ENCODE measurements around the gene SLC44A4.
A peak's percentile ranks its signal among the peaks of the same experiment; 100 is the strongest.
"Not testable (repeated sequence)": the region's sequence is repeated elsewhere in the genome, so short reads cannot be mapped to it uniquely, and the experiment has no call there.

Gene SLC44A4

GRCh38 chr6:31870385-31870921 lies 8.3 kb downstream of the SLC44A4 start:
- Histone ChIP-seq H3K9me3 (ENCODE audit: control insufficient read depth, insufficient read depth, low read length) (no peaks in the 10 kb centered on the region), H3K36me3 (ENCODE audit: control insufficient read depth, insufficient read depth, low read length) (no peaks in the 10 kb centered on the region), H3K27ac (ENCODE audit: low read length) (no peak overlapping the region), H3K27me3 (ENCODE audit: control insufficient read depth, insufficient read depth, low read length) (no peaks in the 10 kb centered on the region), H3K4me3 (ENCODE audit: low read length) (no peak overlapping the region), H3K4me1 (ENCODE audit: control insufficient read depth, insufficient read depth, low read length) (no peaks in the 10 kb centered on the region; the same call in 1 of the 2 replicates)
- WGBS (ENCODE audit: insufficient coverage, insufficient read length): no CpG with 5 or more reads among the region's 16 CpGs
- DNase-seq (ENCODE audit: low read depth, low spot score): no peak

- H3K36me3 ChIP-seq (ENCODE audit: control insufficient read depth, insufficient read depth, low read length): no peaks in the 10 kb centered on the region
- peaks cover 2% of the 10 kb centered on the region for H3K4me1 ChIP-seq (ENCODE audit: control insufficient read depth, insufficient read depth, low read length)
- H3K27me3 ChIP-seq (ENCODE audit: control insufficient read depth, insufficient read depth, low read length): no peaks in the 10 kb centered on the region
- no peaks in the 10 kb centered on the region for H3K9me3 ChIP-seq (ENCODE audit: control insufficient read depth, insufficient read depth, low read length)
- no peak overlapping the region for H3K4me3 ChIP-seq (ENCODE audit: low read length)
- H3K27ac ChIP-seq (ENCODE audit: low read length): no peak overlapping the region
- no CpG with 5 or more reads among the region's 8 CpGs for WGBS (ENCODE audit: insufficient coverage, insufficient read length)
- DNase-seq (ENCODE audit: low read depth, low spot score): no peak
Measured at GRCh38 chr6:31869343-31869742, 9.5 kb downstream of the SLC44A4 start.

- not testable (repeated sequence) for H3K36me3 ChIP-seq (ENCODE audit: control insufficient read depth, insufficient read depth, low read length); H3K9me3 ChIP-seq (ENCODE audit: control insufficient read depth, insufficient read depth, low read length); H3K4me3 ChIP-seq (ENCODE audit: low read length); H3K27me3 ChIP-seq (ENCODE audit: control insufficient read depth, insufficient read depth, low read length); H3K27ac ChIP-seq (ENCODE audit: low read length); H3K4me1 ChIP-seq (ENCODE audit: control insufficient read depth, insufficient read depth, low read length); DNase-seq (ENCODE audit: low read depth, low spot score)
- no CpG with 5 or more reads among the region's 1 CpG for WGBS (ENCODE audit: insufficient coverage, insufficient read length)
Measured at GRCh38 chr6:31868658-31868971, 10.2 kb downstream of the SLC44A4 start.

- Histone ChIP-seq H3K27ac (ENCODE audit: low read length) (no peak overlapping the region), H3K4me3 (ENCODE audit: low read length) (no peak overlapping the region), H3K36me3 (ENCODE audit: control insufficient read depth, insufficient read depth, low read length) (no peaks in the 10 kb centered on the region), H3K9me3 (ENCODE audit: control insufficient read depth, insufficient read depth, low read length) (no peaks in the 10 kb centered on the region), H3K27me3 (ENCODE audit: control insufficient read depth, insufficient read depth, low read length) (no peaks in the 10 kb centered on the region), H3K4me1 (ENCODE audit: control insufficient read depth, insufficient read depth, low read length) (peaks cover 4% of the 10 kb centered on the region)
- no CpG with 5 or more reads among the region's 21 CpGs for whole genome bisulfite sequencing (ENCODE audit: insufficient coverage, insufficient read length)
- DNase-seq (ENCODE audit: low read depth, low spot score): no peak
Measured at GRCh38 chr6:31865205-31866118, 13.3 kb downstream of the SLC44A4 start.

- WGBS (ENCODE audit: insufficient coverage, insufficient read length): no CpG with 5 or more reads among the region's 8 CpGs
- DNase-seq (ENCODE audit: low read depth, low spot score): no peak
- Histone ChIP-seq H3K9me3 (ENCODE audit: control insufficient read depth, insufficient read depth, low read length) (no peaks in the 10 kb centered on the region), H3K36me3 (ENCODE audit: control insufficient read depth, insufficient read depth, low read length) (no peaks in the 10 kb centered on the region), H3K4me3 (ENCODE audit: low read length) (no peak overlapping the region), H3K27ac (ENCODE audit: low read length) (no peak overlapping the region), H3K27me3 (ENCODE audit: control insufficient read depth, insufficient read depth, low read length) (no peaks in the 10 kb centered on the region), H3K4me1 (ENCODE audit: control insufficient read depth, insufficient read depth, low read length) (peaks cover 4% of the 10 kb centered on the region)
Measured at GRCh38 chr6:31864818-31865204, 14.0 kb downstream of the SLC44A4 start.

GRCh38 chr6:31864123-31864562 lies 14.7 kb downstream of the SLC44A4 start:
- not testable (repeated sequence) for DNase-seq (ENCODE audit: low read depth, low spot score); H3K27me3 ChIP-seq (ENCODE audit: control insufficient read depth, insufficient read depth, low read length); H3K27ac ChIP-seq (ENCODE audit: low read length); H3K36me3 ChIP-seq (ENCODE audit: control insufficient read depth, insufficient read depth, low read length); H3K9me3 ChIP-seq (ENCODE audit: control insufficient read depth, insufficient read depth, low read length); H3K4me1 ChIP-seq (ENCODE audit: control insufficient read depth, insufficient read depth, low read length)
- no CpG with 5 or more reads among the region's 16 CpGs for WGBS (ENCODE audit: insufficient coverage, insufficient read length)
- H3K4me3 ChIP-seq (ENCODE audit: low read length): peak overlapping the region; percentile 82; the same call in 1 of the 2 replicates

GRCh38 chr6:31862344-31863235 lies 16.2 kb downstream of the SLC44A4 start, which contains the start of gene NEU1:
NEU1 (minus strand) TSS chr6:31862821; CDS start chr6:31862776, 45 bp downstream.
- Histone ChIP-seq H3K4me3 (ENCODE audit: low read length) (peak within 1 kb of the TSS; percentile 82; the same call in 1 of the 2 replicates), H3K9me3 (ENCODE audit: control insufficient read depth, insufficient read depth, low read length) (no peaks in the 10 kb centered on the region), H3K27me3 (ENCODE audit: control insufficient read depth, insufficient read depth, low read length) (no peaks in the 10 kb centered on the region), H3K27ac (ENCODE audit: low read length) (no peak within 1 kb of the TSS), H3K36me3 (ENCODE audit: control insufficient read depth, insufficient read depth, low read length) (no peaks in the 10 kb centered on the region), H3K4me1 (ENCODE audit: control insufficient read depth, insufficient read depth, low read length) (peaks cover 4% of the 10 kb centered on the region)
- peak; percentile 99 for DNase-seq (ENCODE audit: low read depth, low spot score)
- WGBS (ENCODE audit: insufficient coverage, insufficient read length): no CpG with 5 or more reads among the region's 64 CpGs

- Histone ChIP-seq H3K36me3 (ENCODE audit: control insufficient read depth, insufficient read depth, low read length) (no peaks in the 10 kb centered on the region), H3K27me3 (ENCODE audit: control insufficient read depth, insufficient read depth, low read length) (no peaks in the 10 kb centered on the region), H3K4me1 (ENCODE audit: control insufficient read depth, insufficient read depth, low read length) (peaks cover 4% of the 10 kb centered on the region), H3K27ac (ENCODE audit: low read length) (no peak overlapping the region), H3K4me3 (ENCODE audit: low read length) (peak overlapping the region; percentile 80; the same call in 1 of the 2 replicates), H3K9me3 (ENCODE audit: control insufficient read depth, insufficient read depth, low read length) (no peaks in the 10 kb centered on the region)
- no CpG with 5 or more reads among the region's 17 CpGs for WGBS (ENCODE audit: insufficient coverage, insufficient read length)
- DNase-seq (ENCODE audit: low read depth, low spot score): no peak
Measured at GRCh38 chr6:31861919-31862343, 16.9 kb downstream of the SLC44A4 start.

- H3K36me3 ChIP-seq (ENCODE audit: control insufficient read depth, insufficient read depth, low read length): no peaks in the 10 kb centered on the region
- H3K9me3 ChIP-seq (ENCODE audit: control insufficient read depth, insufficient read depth, low read length): no peaks in the 10 kb centered on the region
- H3K27me3 ChIP-seq (ENCODE audit: control insufficient read depth, insufficient read depth, low read length): no peaks in the 10 kb centered on the region
- no peak overlapping the region for H3K27ac ChIP-seq (ENCODE audit: low read length)
- no CpG with 5 or more reads among the region's 7 CpGs for WGBS (ENCODE audit: insufficient coverage, insufficient read length)
- no peak overlapping the region for H3K4me3 ChIP-seq (ENCODE audit: low read length)
- DNase-seq (ENCODE audit: low read depth, low spot score): no peak
- H3K4me1 ChIP-seq (ENCODE audit: control insufficient read depth, insufficient read depth, low read length): peaks cover 4% of the 10 kb centered on the region
Measured at GRCh38 chr6:31861150-31861549, 17.6 kb downstream of the SLC44A4 start.

- peaks cover 4% of the 10 kb centered on the region for H3K4me1 ChIP-seq (ENCODE audit: control insufficient read depth, insufficient read depth, low read length)
- H3K4me3 ChIP-seq (ENCODE audit: low read length): no peak overlapping the region
- no peaks in the 10 kb centered on the region for H3K36me3 ChIP-seq (ENCODE audit: control insufficient read depth, insufficient read depth, low read length)
- DNase-seq (ENCODE audit: low read depth, low spot score): no peak
- WGBS (ENCODE audit: insufficient coverage, insufficient read length): no CpG with 5 or more reads among the region's 13 CpGs
- no peaks in the 10 kb centered on the region for H3K27me3 ChIP-seq (ENCODE audit: control insufficient read depth, insufficient read depth, low read length)
- no peaks in the 10 kb centered on the region for H3K9me3 ChIP-seq (ENCODE audit: control insufficient read depth, insufficient read depth, low read length)
- H3K27ac ChIP-seq (ENCODE audit: low read length): no peak overlapping the region
Measured at GRCh38 chr6:31860349-31860748, 18.4 kb downstream of the SLC44A4 start.
